ENCODE results near the gene CSGALNACT2.
"Not testable (repeated sequence)": the region's sequence is repeated elsewhere in the genome, so short reads cannot be mapped to it uniquely, and the experiment has no call there.

The CSGALNACT2 gene

GRCh38 chr10:43125274-43125845 lies 12.9 kb upstream of the CSGALNACT2 start:
- DNase-seq: no peak

GRCh38 chr10:43125881-43126731 lies 12.1 kb upstream of the CSGALNACT2 start:
- no peak for DNase-seq

GRCh38 chr10:43126759-43127424 lies 11.4 kb upstream of the CSGALNACT2 start:
- DNase-seq: no peak

GRCh38 chr10:43127442-43127841 lies 10.8 kb upstream of the CSGALNACT2 start:
- DNase-seq: no peak

- no peak for DNase-seq
Measured at GRCh38 chr10:43128331-43128730, 9.9 kb upstream of the CSGALNACT2 start.

- DNase-seq: no peak
Measured at GRCh38 chr10:43128958-43129706, 9.1 kb upstream of the CSGALNACT2 start.

- DNase-seq: no peak
Measured at GRCh38 chr10:43130770-43131171, 7.5 kb upstream of the CSGALNACT2 start.

- DNase-seq: no peak
Measured at GRCh38 chr10:43131256-43131655, 7.0 kb upstream of the CSGALNACT2 start.

- DNase-seq: no peak
Measured at GRCh38 chr10:43131906-43132305, 6.3 kb upstream of the CSGALNACT2 start.

DNA sequence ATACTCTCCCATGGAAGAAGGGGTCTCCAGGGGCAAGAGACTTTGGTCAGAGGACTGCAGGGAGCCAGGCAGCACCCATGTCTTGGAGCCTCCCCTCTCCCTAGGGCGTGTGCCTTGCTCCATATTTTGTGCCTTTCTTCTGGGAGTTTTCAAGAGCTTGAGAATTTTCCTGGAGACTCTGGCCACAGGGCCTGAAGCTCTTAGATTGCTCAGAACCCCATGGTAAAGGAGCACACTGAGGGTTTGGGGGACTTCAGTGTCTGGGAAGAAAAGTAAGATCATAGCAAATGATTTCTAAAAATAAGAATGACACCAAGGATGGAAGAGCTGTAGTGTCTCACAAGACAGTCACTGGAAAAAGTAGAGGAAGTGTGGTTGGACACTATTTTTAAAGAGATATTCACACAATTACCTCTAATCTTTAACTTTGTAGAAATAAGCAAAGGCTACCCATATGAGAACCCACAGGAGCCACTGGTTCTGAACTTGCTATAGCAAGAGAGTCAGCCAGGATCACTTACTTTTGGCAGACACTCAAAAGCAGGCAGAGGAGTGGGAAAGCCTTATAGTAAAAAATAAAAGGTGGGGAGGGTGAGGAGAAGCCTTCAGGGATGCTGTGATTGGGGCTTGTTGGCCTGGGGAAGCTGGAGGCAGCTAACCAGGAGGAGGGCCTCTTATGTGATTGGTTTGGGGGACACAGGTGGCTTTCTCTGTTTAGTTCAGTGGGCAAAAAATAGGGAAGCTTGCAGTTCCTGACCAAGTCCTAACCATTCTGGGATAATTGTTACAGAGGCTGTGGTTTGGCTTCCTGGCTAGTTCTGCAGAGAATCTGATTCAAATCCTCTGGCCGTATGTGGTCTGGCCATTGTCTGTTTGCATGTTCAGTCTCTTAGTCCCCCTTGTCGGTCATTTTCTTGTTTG lies 5.1 kb upstream of the CSGALNACT2 start:
- DNase-seq: no peak

DNA sequence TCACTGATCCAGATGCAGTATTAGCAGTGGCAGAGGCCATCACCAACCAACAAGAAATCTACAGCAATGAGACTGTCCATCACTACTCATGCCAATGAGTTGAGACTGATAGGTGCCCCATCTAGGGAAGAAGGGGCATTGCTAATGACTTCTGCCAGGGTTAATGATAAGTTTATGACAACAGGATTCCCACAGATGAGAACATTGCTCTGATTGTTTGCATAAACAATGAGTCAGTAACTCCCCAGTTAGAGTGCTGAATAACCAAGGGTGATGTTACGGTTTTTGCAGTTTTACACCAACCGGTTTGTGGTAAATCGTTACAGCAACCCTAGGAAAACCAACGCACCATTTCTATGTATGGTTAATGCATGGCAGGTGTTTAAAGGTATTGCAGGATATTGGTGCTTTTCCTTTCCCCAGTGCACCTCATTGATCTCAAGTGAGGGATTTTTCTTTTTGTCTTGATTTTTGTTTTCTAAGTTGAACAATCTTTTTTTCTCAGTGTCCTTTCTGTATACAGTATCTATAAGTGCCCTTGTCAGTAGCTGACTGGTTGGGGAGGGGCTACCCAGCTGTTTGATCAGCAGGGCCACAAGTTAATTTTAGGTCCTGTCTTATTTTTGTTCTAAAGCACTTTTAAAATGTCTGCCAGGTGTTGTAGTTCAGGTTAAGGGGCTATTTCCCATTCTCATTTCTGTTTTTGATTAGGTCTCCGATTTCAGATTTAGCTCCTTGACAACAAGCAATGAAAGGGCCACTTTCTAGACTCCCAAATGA lies 3.9 kb upstream of the CSGALNACT2 start:
- no peak for DNase-seq

DNA sequence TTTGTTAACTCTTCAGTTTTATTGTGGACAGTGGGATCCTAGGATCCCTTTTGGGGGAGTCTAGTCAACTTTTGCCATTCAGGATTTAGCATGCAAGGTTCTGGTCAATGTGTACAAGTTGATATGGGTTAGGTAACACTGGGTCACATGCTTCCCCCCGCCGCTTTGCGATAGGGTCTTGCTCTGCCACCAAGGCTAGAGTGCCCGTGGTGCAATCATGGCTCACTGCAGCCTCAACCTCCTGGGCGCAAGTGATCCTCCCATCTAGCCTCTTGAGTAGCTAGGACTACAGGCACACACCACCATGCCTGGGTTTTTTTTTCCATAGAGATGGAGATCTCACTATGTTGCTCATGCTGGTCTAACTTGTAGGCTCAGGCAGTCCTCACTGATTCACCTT lies 3.2 kb upstream of the CSGALNACT2 start:
- no peak for DNase-seq

GRCh38 chr10:43135656-43136055 lies 2.6 kb upstream of the CSGALNACT2 start:
- no peak for DNase-seq

DNA sequence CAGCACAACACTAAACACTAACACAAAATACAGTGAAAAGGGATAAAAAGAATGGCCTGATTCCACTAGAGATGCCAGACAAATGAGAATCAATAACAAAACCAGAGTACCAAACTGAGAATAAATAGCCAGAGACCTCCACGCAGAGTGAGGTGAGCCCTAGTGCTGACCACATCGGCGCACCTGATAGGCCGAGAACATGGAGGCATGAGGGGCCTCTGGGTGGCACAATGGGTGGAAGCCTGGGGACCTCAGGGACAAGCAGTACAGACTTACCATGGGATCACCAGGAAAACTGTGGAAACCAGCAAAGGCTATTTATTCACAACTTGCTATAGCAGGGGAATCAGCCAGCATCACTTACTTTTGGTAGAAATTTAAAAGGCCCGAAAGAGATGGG lies 1.8 kb upstream of the CSGALNACT2 start:
- DNase-seq: no peak

DNA sequence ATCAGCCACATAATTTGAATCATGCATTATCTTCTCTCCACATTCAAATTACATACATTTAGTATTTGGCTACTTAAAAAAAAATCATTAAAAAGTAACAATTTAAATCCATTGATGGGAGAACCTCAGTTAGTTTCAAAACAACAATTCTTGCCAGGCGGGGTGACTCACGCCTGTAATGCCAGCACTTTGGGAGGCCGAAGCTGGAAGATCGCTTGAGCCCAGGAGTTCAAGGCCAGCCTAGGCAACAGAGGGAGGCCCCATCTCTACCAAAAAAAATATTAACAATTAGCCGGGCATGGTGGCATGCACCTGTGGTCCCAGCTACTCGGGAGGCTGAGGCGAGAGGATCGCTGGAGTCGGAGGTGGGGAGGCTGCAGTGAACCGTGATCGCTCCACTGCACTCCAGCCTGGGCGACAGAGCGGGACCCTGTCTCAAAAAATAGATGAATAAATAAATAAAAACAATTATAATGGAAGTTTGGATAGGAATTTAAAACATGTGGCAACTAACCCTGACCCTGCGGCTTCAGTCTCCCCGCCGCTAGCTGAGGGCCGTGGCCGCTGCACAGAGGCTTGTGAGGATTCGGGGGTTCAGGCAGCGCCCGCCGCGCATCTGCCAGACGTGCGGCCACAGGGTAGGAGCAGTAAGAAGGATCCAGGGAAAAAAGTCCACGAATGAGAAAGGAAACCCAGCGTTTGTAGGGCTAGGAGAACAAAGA lies 1.1 kb upstream of the CSGALNACT2 start:
- DNase-seq: no peak

DNA sequence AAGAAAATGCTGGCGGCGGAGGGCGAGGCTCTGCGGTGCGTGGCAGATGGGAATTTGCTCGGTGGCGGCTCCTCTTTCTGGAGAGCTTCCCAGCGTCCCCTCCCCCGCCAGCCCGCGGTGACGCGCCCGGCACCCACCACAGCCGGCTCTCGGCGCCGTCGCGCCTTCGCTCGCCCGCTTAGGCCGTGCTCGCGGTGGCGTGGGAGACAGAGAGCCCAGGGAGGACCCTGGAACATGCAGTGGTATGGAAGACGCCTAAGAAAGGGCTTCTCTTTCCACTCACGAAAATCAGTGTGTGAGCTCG lies 576 bp upstream of the CSGALNACT2 start:
- peak; percentile 53 for DNase-seq

GRCh38 chr10:43138757-43139241 lies 554 bp downstream of the CSGALNACT2 start:
- peak; percentile 33 for DNase-seq

DNA sequence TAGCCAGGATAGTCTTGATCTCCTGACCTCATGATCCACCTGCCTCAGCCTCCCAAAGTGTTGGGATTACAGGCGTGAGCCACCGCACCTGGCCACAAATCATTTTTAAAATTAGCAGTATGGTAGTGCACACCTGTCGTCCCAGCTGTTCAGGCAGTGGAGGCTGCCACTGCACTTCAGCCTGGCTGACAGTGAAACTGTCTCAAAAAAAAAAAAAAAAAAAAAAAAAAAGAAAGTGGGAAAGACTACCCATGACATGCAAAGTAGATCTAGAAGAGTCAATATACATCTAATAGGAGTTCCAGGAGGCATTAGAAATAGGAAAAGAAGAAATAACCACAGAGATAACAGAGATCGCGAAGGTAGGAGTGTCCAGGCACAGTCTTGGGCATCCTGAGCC lies 3.2 kb downstream of the CSGALNACT2 start:
- DNase-seq: no peak

DNA sequence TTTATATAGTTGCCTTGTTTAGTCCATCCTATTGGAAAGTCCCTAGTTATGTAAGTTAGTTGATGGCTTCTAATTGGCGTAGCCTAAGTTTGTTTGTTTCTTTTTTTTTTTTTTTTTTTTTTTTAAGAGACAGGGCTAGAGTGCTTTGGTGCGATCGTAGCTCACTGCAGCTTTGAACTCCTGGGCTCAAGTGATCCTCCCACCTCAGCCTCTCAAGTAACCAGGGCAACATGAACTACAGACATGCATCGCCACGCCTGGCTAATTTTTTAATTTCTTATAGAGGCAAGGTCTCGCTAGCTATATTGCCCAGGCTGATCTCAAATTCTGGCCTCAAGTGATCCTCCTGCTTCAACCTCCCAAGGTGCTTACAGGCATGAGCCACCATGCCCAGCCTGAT lies 7.1 kb downstream of the CSGALNACT2 start:
- DNase-seq: no peak

- not testable (repeated sequence) for DNase-seq
Measured at GRCh38 chr10:43145936-43146335, 7.7 kb downstream of the CSGALNACT2 start.

GRCh38 chr10:43151371-43151770 lies 13.1 kb downstream of the CSGALNACT2 start:
- no peak for DNase-seq
